Testis (tissue), 2 donors: ENCODE data around the gene TMEM255B.

Experiments
- POLR2A ChIP-seq: fragments of 450-650 bp; IDR thresholded peaks from one replicate; pipeline ENCODE4 v1.6.1; 2017; ENCODE audit warnings: antibody characterized with exemption, mild to moderate bottlenecking, moderate library complexity
- TF ChIP-seq, protein P1 (sequence below), 3 experiments: fragments of 450-650 bp in 2 of 3; fragments of 200-600 bp in 1 of 3; sonication (generic) in 1 of 3; IDR thresholded peaks; one replicate each; pipeline ENCODE4 v1.5.1; 2016 to 2019; ENCODE audit warnings: antibody characterized with exemption in 3 of 3, mild to moderate bottlenecking in 2 of 3, moderate library complexity in 1 of 3

- TF ChIP-seq, protein P1, sequence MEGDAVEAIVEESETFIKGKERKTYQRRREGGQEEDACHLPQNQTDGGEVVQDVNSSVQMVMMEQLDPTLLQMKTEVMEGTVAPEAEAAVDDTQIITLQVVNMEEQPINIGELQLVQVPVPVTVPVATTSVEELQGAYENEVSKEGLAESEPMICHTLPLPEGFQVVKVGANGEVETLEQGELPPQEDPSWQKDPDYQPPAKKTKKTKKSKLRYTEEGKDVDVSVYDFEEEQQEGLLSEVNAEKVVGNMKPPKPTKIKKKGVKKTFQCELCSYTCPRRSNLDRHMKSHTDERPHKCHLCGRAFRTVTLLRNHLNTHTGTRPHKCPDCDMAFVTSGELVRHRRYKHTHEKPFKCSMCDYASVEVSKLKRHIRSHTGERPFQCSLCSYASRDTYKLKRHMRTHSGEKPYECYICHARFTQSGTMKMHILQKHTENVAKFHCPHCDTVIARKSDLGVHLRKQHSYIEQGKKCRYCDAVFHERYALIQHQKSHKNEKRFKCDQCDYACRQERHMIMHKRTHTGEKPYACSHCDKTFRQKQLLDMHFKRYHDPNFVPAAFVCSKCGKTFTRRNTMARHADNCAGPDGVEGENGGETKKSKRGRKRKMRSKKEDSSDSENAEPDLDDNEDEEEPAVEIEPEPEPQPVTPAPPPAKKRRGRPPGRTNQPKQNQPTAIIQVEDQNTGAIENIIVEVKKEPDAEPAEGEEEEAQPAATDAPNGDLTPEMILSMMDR (IDR thresholded peaks at IDR 0.05) = no peak
- TF ChIP-seq POLR2A = no peak
Observed at GRCh38 chr13:113833111-113833830, 74.2 kb downstream of the TMEM255B start.
